ENCODE measurements around the gene BIN2.

The BIN2 gene

DNA sequence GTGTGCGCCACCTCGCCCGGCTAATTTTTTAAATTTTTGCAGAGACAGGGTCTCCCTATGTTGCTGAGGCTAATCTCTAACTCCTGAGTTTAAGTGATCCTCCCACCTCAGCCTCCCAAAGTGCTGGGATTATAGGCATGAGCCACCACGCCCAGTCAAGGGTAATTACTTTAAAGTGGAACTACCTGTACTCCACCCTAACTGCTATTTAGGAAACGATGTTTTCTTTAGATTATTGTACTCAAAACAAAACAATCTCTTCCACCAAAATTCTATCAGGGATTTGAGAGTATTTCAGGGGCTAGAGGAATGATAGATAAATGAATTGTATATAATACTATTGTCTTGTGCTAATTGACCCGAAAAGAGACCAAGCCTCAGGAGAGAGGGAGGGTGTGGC lies 9.6 kb upstream of the BIN2 start:
- no peaks in the 10 kb centered on the region for H3K27me3 ChIP-seq (replicated peaks; ENCODE audit: insufficient read depth, low read length)
- no peak overlapping the region for H3K4me3 ChIP-seq (ENCODE audit: low read length)
- H3K4me2 ChIP-seq (ENCODE audit: low read depth, low read length), result no peak overlapping the region
- H4K20me1 ChIP-seq (ENCODE audit: insufficient read depth, low read length), result no peaks in the 10 kb centered on the region
- no peaks in the 10 kb centered on the region for H3K79me2 ChIP-seq (ENCODE audit: low read length)
- no peaks in the 10 kb centered on the region for H3K36me3 ChIP-seq (replicated peaks; ENCODE audit: insufficient read depth, low read length)
- H3K4me1 ChIP-seq (ENCODE audit: low read length), result peaks cover 16% of the 10 kb centered on the region
- H3F3A ChIP-seq (ENCODE audit: insufficient read depth, low read length), result no peaks in the 10 kb centered on the region
- H2AFZ ChIP-seq (ENCODE audit: low read length), result no peak overlapping the region
- H3K9me2 ChIP-seq (replicated peaks; ENCODE audit: insufficient read depth, low read length), result no peaks in the 10 kb centered on the region
- no peak overlapping the region for H3K27ac ChIP-seq (ENCODE audit: low read length)
- TF ChIP-seq EZH2phosphoT487 (IDR thresholded peaks at IDR 0.05; ENCODE audit: low read length) (no peak), EZH2 (optimal IDR thresholded peaks at IDR 0.05; ENCODE audit: low read depth, low read length) (no peak)
- TF ChIP-seq, protein P1, sequence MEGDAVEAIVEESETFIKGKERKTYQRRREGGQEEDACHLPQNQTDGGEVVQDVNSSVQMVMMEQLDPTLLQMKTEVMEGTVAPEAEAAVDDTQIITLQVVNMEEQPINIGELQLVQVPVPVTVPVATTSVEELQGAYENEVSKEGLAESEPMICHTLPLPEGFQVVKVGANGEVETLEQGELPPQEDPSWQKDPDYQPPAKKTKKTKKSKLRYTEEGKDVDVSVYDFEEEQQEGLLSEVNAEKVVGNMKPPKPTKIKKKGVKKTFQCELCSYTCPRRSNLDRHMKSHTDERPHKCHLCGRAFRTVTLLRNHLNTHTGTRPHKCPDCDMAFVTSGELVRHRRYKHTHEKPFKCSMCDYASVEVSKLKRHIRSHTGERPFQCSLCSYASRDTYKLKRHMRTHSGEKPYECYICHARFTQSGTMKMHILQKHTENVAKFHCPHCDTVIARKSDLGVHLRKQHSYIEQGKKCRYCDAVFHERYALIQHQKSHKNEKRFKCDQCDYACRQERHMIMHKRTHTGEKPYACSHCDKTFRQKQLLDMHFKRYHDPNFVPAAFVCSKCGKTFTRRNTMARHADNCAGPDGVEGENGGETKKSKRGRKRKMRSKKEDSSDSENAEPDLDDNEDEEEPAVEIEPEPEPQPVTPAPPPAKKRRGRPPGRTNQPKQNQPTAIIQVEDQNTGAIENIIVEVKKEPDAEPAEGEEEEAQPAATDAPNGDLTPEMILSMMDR (IDR thresholded peaks at IDR 0.05; ENCODE audit: low read length), result no peak
- H3K9ac ChIP-seq (ENCODE audit: low read length), result no peak overlapping the region
- no peak for DNase-seq
- H3K9me3 ChIP-seq (replicated peaks; ENCODE audit: insufficient read depth, low read length), result no peaks in the 10 kb centered on the region

DNA sequence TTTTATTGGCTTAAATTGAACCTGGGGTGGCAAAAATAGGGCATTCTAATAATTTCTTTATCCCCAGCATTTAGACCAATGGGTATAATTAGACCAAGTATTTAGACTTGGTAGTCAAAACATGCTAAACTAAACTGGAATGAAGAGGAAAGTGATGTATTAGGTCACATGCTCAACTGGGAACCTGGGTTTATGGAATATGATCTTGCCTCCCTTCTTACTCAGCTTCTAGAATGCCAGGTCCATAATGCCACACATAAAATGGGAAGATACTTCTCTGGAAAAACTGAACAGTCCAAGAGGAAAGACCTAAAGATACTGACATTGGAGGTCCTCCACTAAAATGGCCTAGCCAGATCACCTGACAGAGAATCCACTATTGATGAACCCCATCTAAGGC lies 6.2 kb upstream of the BIN2 start:
- H3K27ac ChIP-seq (ENCODE audit: low read length), result no peak overlapping the region; the same call in 1 of the 2 replicates
- TF ChIP-seq, protein P1 (IDR thresholded peaks at IDR 0.05; ENCODE audit: low read length), result no peak
- TF ChIP-seq EZH2phosphoT487 (IDR thresholded peaks at IDR 0.05; ENCODE audit: low read length), result no peak
- TF ChIP-seq EZH2 (optimal IDR thresholded peaks at IDR 0.05; ENCODE audit: low read depth, low read length), result no peak
- H3K4me1 ChIP-seq (ENCODE audit: low read length), result peaks cover 45% of the 10 kb centered on the region
- peaks cover 26% of the 10 kb centered on the region for H3F3A ChIP-seq (ENCODE audit: insufficient read depth, low read length)
- H2AFZ ChIP-seq (ENCODE audit: low read length), result peak overlapping the region; percentile 43
- no peaks in the 10 kb centered on the region for H3K9me2 ChIP-seq (replicated peaks; ENCODE audit: insufficient read depth, low read length)
- no peak overlapping the region for H3K9ac ChIP-seq (ENCODE audit: low read length)
- H4K20me1 ChIP-seq (ENCODE audit: insufficient read depth, low read length), result no peaks in the 10 kb centered on the region
- H3K4me3 ChIP-seq (ENCODE audit: low read length), result no peak overlapping the region
- no peaks in the 10 kb centered on the region for H3K36me3 ChIP-seq (replicated peaks; ENCODE audit: insufficient read depth, low read length)
- no peaks in the 10 kb centered on the region for H3K27me3 ChIP-seq (replicated peaks; ENCODE audit: insufficient read depth, low read length)
- no peaks in the 10 kb centered on the region for H3K9me3 ChIP-seq (replicated peaks; ENCODE audit: insufficient read depth, low read length)
- H3K4me2 ChIP-seq (ENCODE audit: low read depth, low read length), result peak overlapping the region; percentile 35; the same call in 1 of the 2 replicates
- no peaks in the 10 kb centered on the region for H3K79me2 ChIP-seq (ENCODE audit: low read length)
- DNase-seq, result no peak

DNA sequence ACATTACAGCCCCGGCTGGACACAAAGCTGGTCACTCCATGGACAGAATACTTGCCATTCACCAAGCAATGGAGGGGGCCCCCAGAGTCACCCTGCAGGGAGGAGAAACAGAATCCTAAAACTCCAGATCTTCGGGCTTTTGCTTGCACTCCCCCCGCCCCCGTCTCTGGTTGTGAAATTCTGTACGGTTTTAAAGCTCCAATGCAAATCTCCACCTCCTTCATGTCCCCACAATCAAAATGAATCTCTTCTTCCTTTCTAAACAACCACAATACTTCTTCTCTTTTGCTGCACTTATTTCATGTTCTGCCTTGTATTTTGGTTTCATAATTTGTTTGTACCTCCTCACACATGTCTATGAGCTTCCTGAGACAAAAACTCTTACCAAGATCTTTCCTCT lies 5.8 kb upstream of the BIN2 start:
- no peaks in the 10 kb centered on the region for H3K27me3 ChIP-seq (replicated peaks; ENCODE audit: insufficient read depth, low read length)
- H3K79me2 ChIP-seq (ENCODE audit: low read length), result no peaks in the 10 kb centered on the region
- peaks cover 48% of the 10 kb centered on the region for H3K4me1 ChIP-seq (ENCODE audit: low read length)
- H3K4me2 ChIP-seq (ENCODE audit: low read depth, low read length), result peak overlapping the region; percentile 35; the same call in 1 of the 2 replicates
- H3K9me3 ChIP-seq (replicated peaks; ENCODE audit: insufficient read depth, low read length), result no peaks in the 10 kb centered on the region
- H3K9me2 ChIP-seq (replicated peaks; ENCODE audit: insufficient read depth, low read length), result no peaks in the 10 kb centered on the region
- H3K27ac ChIP-seq (ENCODE audit: low read length), result no peak overlapping the region; the same call in 1 of the 2 replicates
- H3K36me3 ChIP-seq (replicated peaks; ENCODE audit: insufficient read depth, low read length), result no peaks in the 10 kb centered on the region
- peaks cover 30% of the 10 kb centered on the region for H3F3A ChIP-seq (ENCODE audit: insufficient read depth, low read length)
- no peak overlapping the region for H3K9ac ChIP-seq (ENCODE audit: low read length)
- no peak overlapping the region for H3K4me3 ChIP-seq (ENCODE audit: low read length)
- H2AFZ ChIP-seq (ENCODE audit: low read length), result peak overlapping the region; percentile 43
- no peaks in the 10 kb centered on the region for H4K20me1 ChIP-seq (ENCODE audit: insufficient read depth, low read length)
- DNase-seq, result no peak
- TF ChIP-seq, protein P1 (IDR thresholded peaks at IDR 0.05; ENCODE audit: low read length), result no peak
- TF ChIP-seq EZH2phosphoT487 (IDR thresholded peaks at IDR 0.05; ENCODE audit: low read length), result no peak
- no peak for TF ChIP-seq EZH2 (optimal IDR thresholded peaks at IDR 0.05; ENCODE audit: low read depth, low read length)

Measured in MM.1S (cell line).